Mucosa of descending colon (tissue), 3 donors: ENCODE results near the gene RXFP2. TPM values are rescaled to one million over a fixed set of nuclear protein-coding genes. Genes with fewer than 3 reads are reported as not detected.

Experiments
- ATAC-seq: fragments of 200-7000 bp; cut with Tn5 transposase; one replicate; pipeline ENCODE4 v1.9.1; 2020; ENCODE audit warnings: mild to moderate bottlenecking, moderate library complexity
- DNase-seq, 3 donors: peaks; one replicate each; pipeline ENCODE4 v3.0.0-alpha.2; 2020
- H3K36me3 ChIP-seq: fragments of 200-600 bp; one replicate; pipeline ENCODE4 v1.8.0; 2021; ENCODE audit warnings: low read depth, mild to moderate bottlenecking
- H3K4me1 ChIP-seq: fragments of 200-600 bp; one replicate; pipeline ENCODE4 v1.8.0; 2021; ENCODE audit warnings: low read depth, mild to moderate bottlenecking
- H3K4me3 ChIP-seq: fragments of 200-600 bp; one replicate; pipeline ENCODE4 v1.8.0; 2021; ENCODE audit warnings: mild to moderate bottlenecking
- H3K9me3 ChIP-seq: fragments of 200-600 bp; one replicate; pipeline ENCODE4 v1.8.0; 2021; ENCODE audit warnings: mild to moderate bottlenecking
- CTCF ChIP-seq: fragments of 200-600 bp; IDR thresholded peaks from one replicate; pipeline ENCODE4 v1.8.0; 2022; ENCODE audit warnings: antibody characterized with exemption, mild to moderate bottlenecking
- intact Hi-C, 2 donors: fragments of 100-400 bp; cut with DNase I in 1 of 2; cut with micrococcal nuclease in 1 of 2; formaldehyde crosslinking; loops; one replicate each; pipeline versions ENCODE4 v1.11.0 to v1.11.1; 2022; cut with DNase I, micrococcal nuclease
- total RNA-seq, 3 donors: library from RNA; stranded (reverse); fragmentation: NEBNext Ultra II Directional in 2 of 3; extraction: Animal tissue kit (Norgen Biotek cat#: 25700) in 2 of 3; gene quantifications; one replicate each; pipeline versions ENCODE4 v1.2.1 to v1.2.4, GENCODE V29; 2021 to 2023
- donor health status: DM: no; HTN: no; CAD: no; lungs with moderate emphysema.
- donor health status: DM: no; HTN: no; CAD: no.
- donor health status: DM: no; HTN: yes; CAD: no.

RXFP2 gene
- total RNA-seq, 3 donors from 2014 or later: not detected

- ATAC-seq (no peak), DNase-seq (no peak)
- no peak for TF ChIP-seq CTCF
- no peaks in the 10 kb centered on the region for H3K36me3 ChIP-seq
- no peaks in the 10 kb centered on the region for H3K4me1 ChIP-seq
- intact Hi-C loops: no loop called here
- no peaks in the 10 kb centered on the region for H3K9me3 ChIP-seq
- no peak overlapping the region for H3K4me3 ChIP-seq
Observed at GRCh38 chr13:31719214-31719613, 20.1 kb upstream of the RXFP2 start.

- ATAC-seq: no peak
- intact Hi-C loops: no loop called here
- TF ChIP-seq CTCF: no peak
Observed at GRCh38 chr13:31722673-31723072, 16.7 kb upstream of the RXFP2 start.

GRCh38 chr13:31725841-31726240 is 13.5 kb upstream of the RXFP2 start:
- no peak for TF ChIP-seq CTCF
- ATAC-seq (no peak), DNase-seq (no peak)
- intact Hi-C loops: no loop called here
- Histone ChIP-seq H3K4me3 (no peak overlapping the region), H3K36me3 (no peaks in the 10 kb centered on the region), H3K9me3 (no peaks in the 10 kb centered on the region), H3K4me1 (no peaks in the 10 kb centered on the region)

More at GRCh38 chr13:31722673-31723072, 16.7 kb upstream of the RXFP2 start:
- Histone ChIP-seq H3K9me3 (no peaks in the 10 kb centered on the region), H3K4me1 (no peaks in the 10 kb centered on the region), H3K4me3 (no peak overlapping the region), H3K36me3 (no peaks in the 10 kb centered on the region)
- no peak for DNase-seq

GRCh38 chr13:31731921-31732320 is 7.4 kb upstream of the RXFP2 start:
- TF ChIP-seq CTCF: no peak
- no peaks in the 10 kb centered on the region for H3K9me3 ChIP-seq
- ATAC-seq (no peak), DNase-seq (no peak)
- intact Hi-C loops: loop anchor here in 1 of 2 donors (10.0 kb wide), 1 partner anchor 197 kb away; no protein-coding TSS in a partner anchor
- H3K36me3 ChIP-seq: no peaks in the 10 kb centered on the region
- H3K4me3 ChIP-seq: no peak overlapping the region
- no peaks in the 10 kb centered on the region for H3K4me1 ChIP-seq

GRCh38 chr13:31733066-31733465 is 6.3 kb upstream of the RXFP2 start:
- no peak overlapping the region for H3K4me3 ChIP-seq
- ATAC-seq (no peak), DNase-seq (no peak)
- H3K9me3 ChIP-seq: no peaks in the 10 kb centered on the region
- no peaks in the 10 kb centered on the region for H3K4me1 ChIP-seq
- intact Hi-C loops: loop anchor here in 1 of 2 donors (10.0 kb wide), 1 partner anchor 198 kb away; no protein-coding TSS in a partner anchor
- no peak for TF ChIP-seq CTCF
- H3K36me3 ChIP-seq: no peaks in the 10 kb centered on the region

GRCh38 chr13:31733647-31734046 is 5.7 kb upstream of the RXFP2 start:
- no peaks in the 10 kb centered on the region for H3K4me1 ChIP-seq
- H3K4me3 ChIP-seq: no peak overlapping the region
- H3K36me3 ChIP-seq: no peaks in the 10 kb centered on the region
- TF ChIP-seq CTCF: no peak
- DNase-seq (no peak), ATAC-seq (no peak)
- intact Hi-C loops: loop anchor here in 1 of 2 donors (10.0 kb wide), 1 partner anchor 199 kb away; no protein-coding TSS in a partner anchor
- H3K9me3 ChIP-seq: no peaks in the 10 kb centered on the region
